CD14-positive monocyte (primary cell): Measurements from ENCODE around the gene MRPS2. TPM values are rescaled to one million over a fixed set of nuclear protein-coding genes. Genes with fewer than 3 reads are reported as not detected.

Experiments used
- DNase-seq, 3 donors: peaks; one replicate each; pipeline ENCODE4 v3.0.0-alpha.2; 2011 to 2022
- H2AFZ ChIP-seq: 2 replicates; pipeline ENCODE4 v1.6.0; 2012; ENCODE audit warnings: mild to moderate bottlenecking, low read depth, low read length, inconsistent platforms; ENCODE audit not compliant: insufficient read depth, poor library complexity, severe bottlenecking
- H3K27ac ChIP-seq, 2 donors: 1 replicate in 1 of 2; 2 replicates in 1 of 2; pipeline ENCODE4 v1.5.1; 2012 to 2013; ENCODE audit warnings: low read length in 2 of 2, control low read depth in 1 of 2, inconsistent platforms in 1 of 2, low read depth in 1 of 2, mild to moderate bottlenecking in 1 of 2
- H3K27me3 ChIP-seq, 2 donors: one replicate each; pipeline versions ENCODE4 v1.6.0 to v1.6.1; 2011 to 2013; ENCODE audit warnings: low read length in 2 of 2; ENCODE audit not compliant: control insufficient read depth in 2 of 2, insufficient read depth in 2 of 2
- H3K36me3 ChIP-seq, 2 donors: replicated peaks in 1 of 2; 1 replicate in 1 of 2; 2 replicates in 1 of 2; pipeline versions ENCODE4 v1.5.1 to v1.6.1; 2012 to 2013; ENCODE audit warnings: low read length in 2 of 2, control low read depth in 1 of 2, inconsistent platforms in 1 of 2, mild to moderate bottlenecking in 1 of 2; ENCODE audit not compliant: insufficient read depth in 2 of 2, control insufficient read depth in 1 of 2
- H3K4me1 ChIP-seq, 2 donors: 1 replicate in 1 of 2; 2 replicates in 1 of 2; pipeline versions ENCODE4 v1.5.1 to v1.6.1; 2012 to 2013; ENCODE audit warnings: low read length in 2 of 2, control low read depth in 1 of 2, inconsistent platforms in 1 of 2, mild to moderate bottlenecking in 1 of 2, moderate library complexity in 1 of 2; ENCODE audit not compliant: insufficient read depth in 2 of 2, control insufficient read depth in 1 of 2
- H3K4me2 ChIP-seq: replicated peaks from 2 replicates; pipeline ENCODE3; 2012; ENCODE audit warnings: low read length, moderate library complexity, mild to moderate bottlenecking; ENCODE audit not compliant: poor library complexity, severe bottlenecking; ENCODE audit errors: extremely low read depth
- H3K4me3 ChIP-seq, 3 experiments: fragments of 200-600 bp in 1 of 3; sonication (generic) in 1 of 3; replicated peaks in 1 of 3; 1 replicate in 2 of 3; 2 replicates in 1 of 3; pipeline ENCODE4 v1.5.1; 2011 to 2013; ENCODE audit warnings: low read length in 3 of 3, mild to moderate bottlenecking in 3 of 3, control low read depth in 2 of 3, low read depth in 2 of 3, inconsistent platforms in 1 of 3, moderate library complexity in 1 of 3
- H3K79me2 ChIP-seq: 2 replicates; pipeline ENCODE4 v1.6.0; 2012; ENCODE audit warnings: mild to moderate bottlenecking, control low read depth, inconsistent platforms, low read length, moderate library complexity; ENCODE audit not compliant: insufficient read depth
- H3K9ac ChIP-seq: 2 replicates; pipeline ENCODE4 v1.6.0; 2017; ENCODE audit warnings: low read length, mild to moderate bottlenecking; ENCODE audit not compliant: insufficient read depth, poor library complexity, severe bottlenecking
- H3K9me3 ChIP-seq, 2 donors: replicated peaks in 1 of 2; 1 replicate in 1 of 2; 2 replicates in 1 of 2; pipeline versions ENCODE4 v1.5.1 to v1.6.1; 2012 to 2013; ENCODE audit warnings: low read length in 2 of 2, control low read depth in 1 of 2; ENCODE audit not compliant: control insufficient read depth in 1 of 2, insufficient read depth in 1 of 2
- H4K20me1 ChIP-seq: 2 replicates; pipeline ENCODE4 v1.6.0; 2012; ENCODE audit warnings: mild to moderate bottlenecking, low read length, control low read depth, moderate library complexity; ENCODE audit not compliant: insufficient read depth
- H3K27ac Mint-ChIP-seq, 7 donors: one replicate each; pipeline ENCODE4 v1.8.0; 2020; ENCODE audit warnings: mild to moderate bottlenecking in 7 of 7, mixed read lengths in 7 of 7, moderate library complexity in 6 of 7, inconsistent platforms in 2 of 7
- H3K27me3 Mint-ChIP-seq, 3 donors: one replicate each; pipeline ENCODE4 v1.8.0; 2021 to 2022; ENCODE audit warnings: low read depth in 3 of 3, mild to moderate bottlenecking in 3 of 3, mixed read lengths in 3 of 3, moderate library complexity in 3 of 3, inconsistent platforms in 1 of 3
- H3K36me3 Mint-ChIP-seq, 2 donors: one replicate each; pipeline ENCODE4 v1.8.0; 2020; ENCODE audit warnings: mixed read lengths in 2 of 2, inconsistent platforms in 1 of 2, mild to moderate bottlenecking in 1 of 2
- H3K4me1 Mint-ChIP-seq: one replicate; pipeline ENCODE4 v1.8.0; 2020; ENCODE audit warnings: mild to moderate bottlenecking, mixed read lengths
- H3K4me3 Mint-ChIP-seq, 2 donors: one replicate each; pipeline ENCODE4 v1.8.0; 2020; ENCODE audit warnings: mild to moderate bottlenecking in 2 of 2, mixed read lengths in 2 of 2, moderate library complexity in 1 of 2
- H3K9me3 Mint-ChIP-seq, 7 donors: one replicate each; pipeline ENCODE4 v1.8.0; 2020 to 2022; ENCODE audit warnings: mixed read lengths in 7 of 7, mild to moderate bottlenecking in 6 of 7, moderate library complexity in 6 of 7, inconsistent platforms in 2 of 7
- WGBS: methylation state at CpG from one replicate; pipeline ENCODE4 v1.1.5; 2013; ENCODE audit warnings: missing lambda C conversion rate; ENCODE audit not compliant: insufficient coverage; 5-methylcytosine and 5-hydroxymethylcytosine counted together
- intact Hi-C, 2 donors: fragments of 100-400 bp; cut with micrococcal nuclease; formaldehyde crosslinking; loops; one replicate each; pipeline versions ENCODE4 v1.15.0 to v1.15.1; 2023
- polyA plus RNA-seq, 3 donors: library from polyadenylated mRNA; depleted of rRNA in 1 of 3; unstranded in 2 of 3; stranded (reverse) in 1 of 3; fragments of 300-500 nt in 2 of 3; fragments of >200 nt in 1 of 3; fragmentation: Illumina TruSeq in 2 of 3; gene quantifications; 1 replicate in 2 of 3; 2 replicates in 1 of 3; pipeline ENCODE4 v1.2.3, GENCODE V29; 2012 to 2021
- TF ChIP-seq, protein P1 (sequence below): fragments of 200-600 bp; IDR thresholded peaks from one replicate; pipeline ENCODE4 v1.8.0; 2022; ENCODE audit warnings: antibody characterized with exemption, mild to moderate bottlenecking

MRPS2 gene
- polyA plus RNA-seq, 3 donors: 27.9 to 54.4 (median 30.2) TPM

DNA sequence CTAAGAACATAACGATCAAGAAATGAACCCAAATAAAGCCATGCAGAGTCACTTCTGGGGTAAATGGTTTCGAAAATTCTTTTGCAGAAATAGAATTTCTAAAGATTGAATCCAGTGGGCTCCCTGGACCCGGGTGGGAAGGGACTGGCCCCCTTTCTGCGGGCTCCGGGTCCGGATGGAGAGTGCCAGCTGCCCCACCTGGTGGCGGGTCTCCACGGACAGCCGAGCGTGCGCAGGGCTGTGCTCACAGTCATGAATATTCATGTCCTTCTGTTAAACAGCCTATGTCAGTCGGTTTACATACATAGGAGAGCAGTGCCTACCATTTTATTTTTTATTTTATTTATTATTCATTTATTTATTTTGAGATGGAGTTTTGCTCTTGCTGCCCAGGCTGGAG is 25.6 kb upstream of the MRPS2 start:
- Mint-ChIP-seq H3K36me3 (no peaks in the 10 kb centered on the region), H3K4me3 (no peak overlapping the region), H3K9me3 (no peaks in the 10 kb centered on the region), H3K4me1 (peaks cover 4% of the 10 kb centered on the region), H3K27ac (no peak overlapping the region), H3K27me3 (peaks cover 14 to 22% (median 19%) of the 10 kb centered on the region in 3 donors)
- Histone ChIP-seq H3K4me3 (no peak overlapping the region), H3K4me1 (no peaks in the 10 kb centered on the region), H2AFZ (no peak overlapping the region), H3K9ac (no peak overlapping the region), H3K79me2 (no peaks in the 10 kb centered on the region), H3K27ac (no peak overlapping the region), H4K20me1 (no peaks in the 10 kb centered on the region), H3K9me3 (no peaks in the 10 kb centered on the region), H3K27me3 (peaks cover 0 to 11% of the 10 kb centered on the region in 2 donors), H3K4me2 (no peak overlapping the region), H3K36me3 (no peaks in the 10 kb centered on the region)
- WGBS: 8% methylated on average over 7 of the region's 12 CpGs
- intact Hi-C loops: no loop called here
- DNase-seq: peak in 1 of 3 donors; percentile 5
- TF ChIP-seq, protein P1, sequence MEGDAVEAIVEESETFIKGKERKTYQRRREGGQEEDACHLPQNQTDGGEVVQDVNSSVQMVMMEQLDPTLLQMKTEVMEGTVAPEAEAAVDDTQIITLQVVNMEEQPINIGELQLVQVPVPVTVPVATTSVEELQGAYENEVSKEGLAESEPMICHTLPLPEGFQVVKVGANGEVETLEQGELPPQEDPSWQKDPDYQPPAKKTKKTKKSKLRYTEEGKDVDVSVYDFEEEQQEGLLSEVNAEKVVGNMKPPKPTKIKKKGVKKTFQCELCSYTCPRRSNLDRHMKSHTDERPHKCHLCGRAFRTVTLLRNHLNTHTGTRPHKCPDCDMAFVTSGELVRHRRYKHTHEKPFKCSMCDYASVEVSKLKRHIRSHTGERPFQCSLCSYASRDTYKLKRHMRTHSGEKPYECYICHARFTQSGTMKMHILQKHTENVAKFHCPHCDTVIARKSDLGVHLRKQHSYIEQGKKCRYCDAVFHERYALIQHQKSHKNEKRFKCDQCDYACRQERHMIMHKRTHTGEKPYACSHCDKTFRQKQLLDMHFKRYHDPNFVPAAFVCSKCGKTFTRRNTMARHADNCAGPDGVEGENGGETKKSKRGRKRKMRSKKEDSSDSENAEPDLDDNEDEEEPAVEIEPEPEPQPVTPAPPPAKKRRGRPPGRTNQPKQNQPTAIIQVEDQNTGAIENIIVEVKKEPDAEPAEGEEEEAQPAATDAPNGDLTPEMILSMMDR: no peak

DNA sequence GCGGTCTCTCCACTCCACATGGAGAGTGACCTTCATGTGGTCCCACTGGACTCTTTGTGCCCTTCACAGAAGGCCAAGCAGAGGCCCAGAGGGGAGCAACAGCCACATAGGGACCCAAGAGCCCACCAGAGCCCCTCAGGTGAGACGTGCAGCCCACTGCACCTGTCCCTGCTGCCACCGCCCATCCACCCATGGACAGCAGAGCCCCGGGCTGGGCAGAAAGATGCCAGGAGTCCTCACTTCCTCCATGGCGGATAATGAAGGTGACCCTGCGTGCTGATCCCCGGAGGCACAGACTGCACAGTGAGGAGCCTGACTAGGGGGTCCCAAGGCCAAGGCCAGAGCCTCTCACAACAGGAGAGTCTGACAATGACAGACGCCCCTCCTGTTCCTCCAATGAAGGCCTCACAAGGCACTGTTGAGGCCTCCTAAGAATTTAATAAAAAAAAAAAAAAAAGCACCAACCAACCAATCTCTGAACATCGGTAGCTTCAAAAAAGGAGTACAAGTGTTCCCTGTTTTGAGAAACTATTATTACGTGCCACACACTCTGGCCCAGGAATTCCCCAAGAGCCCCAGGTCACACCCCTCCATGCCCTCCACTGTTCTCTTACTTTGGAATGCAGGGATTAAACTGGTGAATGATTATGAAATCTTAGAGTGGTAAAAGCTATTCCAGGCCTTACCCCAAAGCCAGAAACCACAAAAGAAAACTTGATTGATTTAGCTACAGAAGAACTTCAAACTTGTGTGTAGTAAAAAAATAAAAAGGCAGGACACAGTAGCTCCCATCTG is 23.7 kb upstream of the MRPS2 start:
- peaks cover 11% of the 10 kb centered on the region in 2 donors for H3K4me1 ChIP-seq
- H3K4me1 Mint-ChIP-seq: peaks cover 12% of the 10 kb centered on the region
- intact Hi-C loops: no loop called here
- H3K9me3 Mint-ChIP-seq: no peaks in the 10 kb centered on the region
- DNase-seq: no peak
- H3K9ac ChIP-seq: no peak overlapping the region
- H3K36me3 Mint-ChIP-seq: no peaks in the 10 kb centered on the region
- TF ChIP-seq, protein P1: no peak
- no peak overlapping the region for H3K27ac Mint-ChIP-seq
- no peak overlapping the region for H3K4me3 Mint-ChIP-seq
- peaks cover 20 to 37% (median 22%) of the 10 kb centered on the region in 3 donors for H3K27me3 Mint-ChIP-seq
- 96% methylated on average over 7 of the region's 10 CpGs for WGBS
- H3K4me2 ChIP-seq: no peak overlapping the region
- H3K9me3 ChIP-seq: no peaks in the 10 kb centered on the region
- no peak overlapping the region for H3K27ac ChIP-seq
- no peak overlapping the region for H3K4me3 ChIP-seq
- peaks cover 4% of the 10 kb centered on the region for H3K79me2 ChIP-seq
- no peak overlapping the region for H2AFZ ChIP-seq
- peaks cover 0 to 17% of the 10 kb centered on the region in 2 donors for H3K27me3 ChIP-seq
- H4K20me1 ChIP-seq: peaks cover 5% of the 10 kb centered on the region
- H3K36me3 ChIP-seq: no peaks in the 10 kb centered on the region
